Measurements from ENCODE around the gene TGM6. TPM values are rescaled to one million over a fixed set of nuclear protein-coding genes. Genes with fewer than 3 reads are reported as not detected.

The TGM6 gene
- total and polyA plus RNA-seq, 2 experiments from 2014 or later: not detected

DNA sequence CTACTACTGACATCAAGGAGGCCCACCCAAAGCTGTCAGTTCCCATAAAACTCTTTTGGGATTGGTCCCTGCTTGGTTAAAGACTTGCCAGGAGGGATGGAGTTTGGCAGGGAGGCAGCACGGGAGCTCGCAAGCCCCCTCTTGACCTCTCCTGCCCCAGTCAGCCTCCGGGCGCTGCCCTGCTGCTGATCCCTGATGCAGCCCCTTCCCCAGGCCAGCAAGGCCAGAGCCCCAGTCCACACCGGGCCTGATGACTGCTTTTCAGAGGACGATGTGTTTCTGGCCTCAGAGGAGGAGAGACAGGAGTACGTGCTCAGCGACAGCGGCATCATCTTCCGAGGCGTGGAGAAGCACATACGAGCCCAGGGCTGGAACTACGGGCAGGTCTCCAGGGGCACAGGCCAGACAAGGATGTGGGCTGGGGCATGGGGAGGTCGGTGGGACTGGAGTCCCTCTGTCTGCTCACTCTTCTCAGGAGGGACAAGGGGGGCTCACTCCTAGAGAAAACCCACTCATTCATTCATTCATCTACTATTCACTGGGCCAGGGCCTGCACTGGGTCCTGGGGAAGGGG, 15.6 kb downstream of the TGM6 start:
- Histone ChIP-seq H3K4me2 (no peak overlapping the region), H3K79me2 (no peaks in the 10 kb centered on the region), H3K9me3 (ENCODE audit: low read depth) (no peaks in the 10 kb centered on the region), H3K4me3 (no peak overlapping the region), H3K36me3 (replicated peaks; ENCODE audit: insufficient read depth, low read depth) (no peaks in the 10 kb centered on the region), H3K27ac (no peak overlapping the region), H3K9me2 (replicated peaks; ENCODE audit: insufficient read depth) (no peaks in the 10 kb centered on the region), H3K27me3 (no peaks in the 10 kb centered on the region), H4K20me1 (ENCODE audit: insufficient read depth, poor library complexity, severe bottlenecking) (no peaks in the 10 kb centered on the region), H3K4me1 (ENCODE audit: insufficient read depth) (no peaks in the 10 kb centered on the region), H2AFZ (no peak overlapping the region)
- no peak for TF ChIP-seq EZH2phosphoT487 (IDR thresholded peaks at IDR 0.05; ENCODE audit: low read depth, severe bottlenecking, unreplicated experiment)
- TF ChIP-seq, protein P1, sequence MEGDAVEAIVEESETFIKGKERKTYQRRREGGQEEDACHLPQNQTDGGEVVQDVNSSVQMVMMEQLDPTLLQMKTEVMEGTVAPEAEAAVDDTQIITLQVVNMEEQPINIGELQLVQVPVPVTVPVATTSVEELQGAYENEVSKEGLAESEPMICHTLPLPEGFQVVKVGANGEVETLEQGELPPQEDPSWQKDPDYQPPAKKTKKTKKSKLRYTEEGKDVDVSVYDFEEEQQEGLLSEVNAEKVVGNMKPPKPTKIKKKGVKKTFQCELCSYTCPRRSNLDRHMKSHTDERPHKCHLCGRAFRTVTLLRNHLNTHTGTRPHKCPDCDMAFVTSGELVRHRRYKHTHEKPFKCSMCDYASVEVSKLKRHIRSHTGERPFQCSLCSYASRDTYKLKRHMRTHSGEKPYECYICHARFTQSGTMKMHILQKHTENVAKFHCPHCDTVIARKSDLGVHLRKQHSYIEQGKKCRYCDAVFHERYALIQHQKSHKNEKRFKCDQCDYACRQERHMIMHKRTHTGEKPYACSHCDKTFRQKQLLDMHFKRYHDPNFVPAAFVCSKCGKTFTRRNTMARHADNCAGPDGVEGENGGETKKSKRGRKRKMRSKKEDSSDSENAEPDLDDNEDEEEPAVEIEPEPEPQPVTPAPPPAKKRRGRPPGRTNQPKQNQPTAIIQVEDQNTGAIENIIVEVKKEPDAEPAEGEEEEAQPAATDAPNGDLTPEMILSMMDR (IDR thresholded peaks at IDR 0.05; ENCODE audit: poor library complexity): no peak
- no peak for TF ChIP-seq EZH2 (IDR thresholded peaks at IDR 0.05; ENCODE audit: borderline replicate concordance)
- no peak for DNase-seq (ENCODE audit: low spot score)
- 92% methylated on average over 14 of the region's 14 CpGs for WGBS (ENCODE audit: low lambda C conversion rate, missing lambda C conversion rate)

DNA sequence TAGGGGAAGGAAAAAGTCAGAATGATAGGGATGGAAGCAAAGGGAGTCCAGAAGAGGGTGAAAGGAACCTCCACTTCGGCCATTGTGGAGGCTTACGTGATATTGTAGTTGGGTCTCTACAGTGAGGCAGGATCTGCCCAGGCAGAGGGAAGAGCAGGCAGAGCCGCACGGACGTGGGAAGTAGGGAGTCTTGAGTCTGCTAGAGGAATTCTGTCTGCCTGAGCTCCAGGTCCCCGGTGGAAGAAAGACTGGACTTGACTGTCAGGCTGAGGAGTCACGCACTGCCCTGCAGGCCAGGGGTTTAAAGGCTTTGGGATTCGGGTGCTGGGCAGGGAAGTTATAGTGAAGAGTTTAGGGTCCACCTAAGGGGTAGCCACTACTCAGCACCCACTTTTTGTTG, 16.4 kb downstream of the TGM6 start:
- Histone ChIP-seq H3K9me2 (replicated peaks; ENCODE audit: insufficient read depth) (no peaks in the 10 kb centered on the region), H3K79me2 (no peaks in the 10 kb centered on the region), H3K27ac (no peak overlapping the region), H3K4me2 (no peak overlapping the region), H3K4me1 (ENCODE audit: insufficient read depth) (no peaks in the 10 kb centered on the region), H3K27me3 (no peaks in the 10 kb centered on the region), H3K36me3 (replicated peaks; ENCODE audit: insufficient read depth, low read depth) (no peaks in the 10 kb centered on the region), H3K9me3 (ENCODE audit: low read depth) (no peaks in the 10 kb centered on the region), H4K20me1 (ENCODE audit: insufficient read depth, poor library complexity, severe bottlenecking) (no peaks in the 10 kb centered on the region), H2AFZ (no peak overlapping the region), H3K4me3 (no peak overlapping the region)
- WGBS (ENCODE audit: low lambda C conversion rate, missing lambda C conversion rate): 85% methylated on average over 8 of the region's 8 CpGs
- no peak for DNase-seq (ENCODE audit: low spot score)
- TF ChIP-seq, protein P1 (IDR thresholded peaks at IDR 0.05; ENCODE audit: poor library complexity): no peak
- TF ChIP-seq EZH2 (IDR thresholded peaks at IDR 0.05; ENCODE audit: borderline replicate concordance) (no peak), EZH2phosphoT487 (IDR thresholded peaks at IDR 0.05; ENCODE audit: low read depth, severe bottlenecking, unreplicated experiment) (no peak)

DNA sequence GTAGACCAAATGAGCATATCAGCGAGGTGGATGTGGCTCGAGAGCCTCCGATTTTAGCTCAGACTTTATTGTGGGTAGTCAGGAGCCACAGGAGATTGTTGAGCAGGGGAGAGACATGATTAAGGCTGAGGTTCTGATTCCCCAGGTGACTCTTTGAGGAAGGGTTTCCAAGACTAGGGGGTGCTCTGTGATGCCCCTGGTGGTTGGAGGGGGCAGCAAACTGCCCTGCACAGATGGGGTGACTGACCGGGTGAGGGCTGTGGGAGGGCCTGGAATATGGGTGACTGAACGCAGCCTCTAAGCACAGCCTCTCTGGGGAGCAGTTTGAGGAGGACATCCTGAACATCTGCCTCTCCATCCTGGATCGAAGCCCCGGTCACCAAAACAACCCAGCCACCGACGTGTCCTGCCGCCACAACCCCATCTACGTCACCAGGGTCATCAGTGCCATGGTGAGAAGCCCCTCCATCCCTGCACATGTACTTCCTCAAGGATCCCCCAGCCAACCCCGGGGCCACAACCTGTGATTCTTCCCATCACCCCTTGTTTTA, 17.0 kb downstream of the TGM6 start:
- Histone ChIP-seq H3K9me3 (ENCODE audit: low read depth) (no peaks in the 10 kb centered on the region), H3K4me2 (no peak overlapping the region), H3K36me3 (replicated peaks; ENCODE audit: insufficient read depth, low read depth) (no peaks in the 10 kb centered on the region), H3K4me1 (ENCODE audit: insufficient read depth) (no peaks in the 10 kb centered on the region), H2AFZ (no peak overlapping the region), H3K9me2 (replicated peaks; ENCODE audit: insufficient read depth) (no peaks in the 10 kb centered on the region), H3K27ac (no peak overlapping the region), H3K4me3 (no peak overlapping the region), H3K27me3 (no peaks in the 10 kb centered on the region), H4K20me1 (ENCODE audit: insufficient read depth, poor library complexity, severe bottlenecking) (no peaks in the 10 kb centered on the region), H3K79me2 (no peaks in the 10 kb centered on the region)
- no peak for DNase-seq (ENCODE audit: low spot score)
- WGBS (ENCODE audit: low lambda C conversion rate, missing lambda C conversion rate): 88% methylated on average over 12 of the region's 12 CpGs
- no peak for TF ChIP-seq EZH2phosphoT487 (IDR thresholded peaks at IDR 0.05; ENCODE audit: low read depth, severe bottlenecking, unreplicated experiment)
- TF ChIP-seq EZH2 (IDR thresholded peaks at IDR 0.05; ENCODE audit: borderline replicate concordance): no peak
- TF ChIP-seq, protein P1 (IDR thresholded peaks at IDR 0.05; ENCODE audit: poor library complexity): no peak
